ENCODE data around the gene SEMA4B.
"Not testable (repeated sequence)": the region's sequence is repeated elsewhere in the genome, so short reads cannot be mapped to it uniquely, and the experiment has no call there.

Gene SEMA4B

DNA sequence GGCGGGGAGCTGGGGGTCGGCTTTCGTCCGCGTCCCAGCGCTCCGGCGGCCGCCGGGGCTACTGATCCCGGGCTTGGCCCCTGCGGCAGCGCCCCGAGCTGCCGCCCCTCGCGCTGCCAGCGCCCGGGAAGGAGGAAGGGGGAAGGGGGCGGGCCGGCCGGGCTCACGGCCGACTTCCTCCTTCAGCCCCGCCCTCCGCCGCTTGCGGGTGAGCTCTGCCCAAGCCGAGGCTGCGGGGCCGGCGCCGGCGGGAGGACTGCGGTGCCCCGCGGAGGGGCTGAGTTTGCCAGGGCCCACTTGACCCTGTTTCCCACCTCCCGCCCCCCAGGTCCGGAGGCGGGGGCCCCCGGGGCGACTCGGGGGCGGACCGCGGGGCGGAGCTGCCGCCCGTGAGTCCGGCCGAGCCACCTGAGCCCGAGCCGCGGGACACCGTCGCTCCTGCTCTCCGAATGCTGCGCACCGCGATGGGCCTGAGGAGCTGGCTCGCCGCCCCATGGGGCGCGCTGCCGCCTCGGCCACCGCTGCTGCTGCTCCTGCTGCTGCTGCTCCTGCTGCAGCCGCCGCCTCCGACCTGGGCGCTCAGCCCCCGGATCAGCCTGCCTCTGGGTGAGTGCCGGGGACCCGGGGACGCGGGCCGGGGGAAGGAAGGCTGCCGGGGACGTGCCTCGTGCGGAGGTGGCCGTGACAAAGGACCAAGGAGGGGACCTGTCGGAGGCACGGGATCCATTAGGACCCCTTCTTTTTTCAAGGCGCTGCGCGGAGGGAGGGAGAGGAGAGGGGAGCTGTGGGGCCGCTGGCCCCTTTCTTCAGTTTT is at the start of gene SEMA4B:
Gene SEMA4B (plus strand): TSS at position 201 of the 814 bp plus-strand sequence. CDS start 249 bp downstream, at position 450.
- in situ Hi-C loops (cut with MboI; ENCODE audit: low sequenced_read_pairs) = no loop called here

- in situ Hi-C loops (cut with MboI; ENCODE audit: low sequenced_read_pairs) = no loop called here
Measured at GRCh38 chr15:90151989-90152645, 49.0 kb upstream of the SEMA4B start.

- in situ Hi-C loops (cut with MboI; ENCODE audit: low sequenced_read_pairs) = no loop called here
Measured at GRCh38 chr15:90153658-90154057, 47.5 kb upstream of the SEMA4B start.

DNA sequence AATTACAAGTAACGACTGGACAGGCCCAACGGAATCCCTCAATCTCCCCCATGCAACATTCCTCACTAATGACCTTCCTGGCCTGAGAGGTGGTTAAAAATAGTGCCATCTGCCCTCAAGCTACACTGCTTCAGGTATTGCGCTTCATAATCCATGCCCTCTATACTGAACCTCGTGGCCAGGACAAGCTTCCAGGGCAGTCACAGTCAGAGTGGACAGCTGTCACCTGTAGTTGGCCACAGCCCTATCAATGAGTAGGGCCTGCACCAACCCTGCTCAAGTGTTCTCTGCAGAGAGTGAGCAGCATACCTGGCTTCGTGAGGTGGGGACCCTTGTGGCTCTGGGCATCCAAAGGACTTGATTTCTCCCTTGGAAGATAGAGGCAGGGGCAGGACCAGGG is 46.9 kb upstream of the SEMA4B start:
- in situ Hi-C loops (cut with MboI; ENCODE audit: low sequenced_read_pairs) = no loop called here

DNA sequence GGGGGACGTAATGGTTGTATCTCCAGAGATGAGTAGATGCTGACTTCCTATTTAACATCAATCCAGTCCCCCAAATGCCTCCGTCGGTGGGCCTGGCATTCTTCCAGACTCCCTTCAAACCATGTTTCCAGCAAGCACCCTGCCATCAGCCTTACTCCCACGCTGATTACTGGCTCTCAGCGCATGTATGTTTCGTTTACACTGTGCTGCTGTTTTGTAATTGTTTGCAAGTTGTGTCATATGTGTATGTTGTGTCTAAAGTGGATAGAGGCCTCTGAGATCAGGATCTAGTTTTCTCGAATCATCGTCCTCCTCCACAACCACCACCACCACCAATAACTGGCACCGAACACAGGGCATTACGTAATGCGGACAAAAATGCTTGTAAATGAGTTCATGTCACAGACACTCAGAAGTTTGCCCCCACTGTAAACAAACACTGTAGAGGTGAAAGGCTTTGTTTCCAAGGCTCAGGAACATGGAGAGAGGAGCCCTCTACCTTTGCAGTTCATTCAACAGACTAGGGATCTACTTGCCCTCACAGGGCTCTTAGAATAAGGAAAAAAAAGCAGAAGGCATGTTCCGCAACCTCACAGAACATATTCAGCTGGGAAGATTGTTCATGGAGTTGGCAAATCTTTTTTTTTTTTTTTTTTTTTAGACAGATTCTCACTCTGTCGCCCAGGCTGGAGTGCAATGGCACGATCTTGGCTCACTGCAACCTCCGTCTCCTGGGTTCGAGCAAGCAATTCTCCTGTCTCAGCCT is 46.1 kb upstream of the SEMA4B start:
- in situ Hi-C loops (cut with MboI; ENCODE audit: low sequenced_read_pairs) = no loop called here

DNA sequence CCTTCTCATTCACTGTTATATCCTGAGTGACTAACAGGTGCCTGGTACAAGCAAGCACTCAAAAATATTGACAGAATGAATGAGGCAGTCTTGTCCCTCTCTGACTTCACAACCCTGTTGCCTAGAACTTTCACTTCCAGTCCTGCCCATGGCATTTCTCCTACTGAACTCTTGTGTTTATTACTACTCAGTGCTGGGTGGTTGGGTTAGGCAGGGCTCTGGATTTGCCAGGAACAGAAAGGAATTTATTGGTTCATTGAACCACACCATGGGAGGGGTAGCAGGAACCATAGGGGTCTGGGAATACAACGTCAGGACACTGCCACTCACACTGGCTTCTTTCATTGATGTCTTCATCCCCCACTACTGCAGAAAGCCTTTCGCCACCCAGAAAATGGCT is 41.9 kb upstream of the SEMA4B start:
- in situ Hi-C loops (cut with MboI; ENCODE audit: low sequenced_read_pairs) = no loop called here

DNA sequence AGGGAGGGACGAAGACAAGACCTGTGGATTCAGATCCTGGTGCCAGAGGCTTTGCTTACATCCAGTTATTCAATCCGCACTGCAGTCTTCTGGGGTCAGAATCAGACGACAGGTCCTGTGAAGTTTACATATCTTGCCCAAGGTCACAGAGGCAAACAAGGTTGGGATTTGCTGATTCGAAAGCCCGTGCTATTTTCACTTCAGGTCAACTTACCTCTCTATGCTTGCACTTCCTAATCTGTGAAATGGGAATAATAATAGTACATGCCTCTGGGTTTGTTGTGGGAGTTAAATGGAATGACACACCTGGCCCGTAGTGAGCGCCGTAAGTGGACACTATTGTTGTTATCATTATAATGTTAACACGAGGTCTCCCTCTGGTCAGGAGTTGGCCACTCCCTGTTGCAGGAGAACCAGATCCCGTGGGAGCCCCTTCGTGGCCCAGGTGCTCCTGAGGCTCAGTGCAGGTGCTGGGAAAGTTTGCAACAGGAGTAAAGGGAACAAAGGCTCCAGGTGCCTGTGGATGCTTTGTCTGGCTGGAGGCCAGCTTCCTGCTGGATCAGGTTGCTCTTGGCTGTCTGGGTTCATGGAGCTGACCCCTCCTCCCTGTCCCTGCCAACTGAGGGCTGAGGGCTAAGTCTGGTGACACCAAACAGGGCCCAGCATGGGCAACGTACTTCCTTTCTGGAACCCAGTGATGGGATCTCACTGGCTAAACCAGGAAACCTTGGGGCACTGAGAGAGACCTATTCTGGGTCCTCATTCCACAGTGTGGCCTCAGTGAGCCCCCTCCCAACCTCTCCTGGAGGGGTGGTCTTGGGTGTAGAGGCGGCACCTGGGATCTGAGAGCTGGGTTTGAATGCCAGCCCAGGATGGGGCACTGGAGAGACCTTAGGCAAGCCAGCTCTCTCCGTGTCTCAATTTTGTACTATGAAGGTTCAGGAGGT is 40.1 kb upstream of the SEMA4B start:
- in situ Hi-C loops (cut with MboI; ENCODE audit: low sequenced_read_pairs) = no loop called here

GRCh38 chr15:90161950-90162361 is 39.2 kb upstream of the SEMA4B start:
- in situ Hi-C loops (cut with MboI; ENCODE audit: low sequenced_read_pairs) = no loop called here

DNA sequence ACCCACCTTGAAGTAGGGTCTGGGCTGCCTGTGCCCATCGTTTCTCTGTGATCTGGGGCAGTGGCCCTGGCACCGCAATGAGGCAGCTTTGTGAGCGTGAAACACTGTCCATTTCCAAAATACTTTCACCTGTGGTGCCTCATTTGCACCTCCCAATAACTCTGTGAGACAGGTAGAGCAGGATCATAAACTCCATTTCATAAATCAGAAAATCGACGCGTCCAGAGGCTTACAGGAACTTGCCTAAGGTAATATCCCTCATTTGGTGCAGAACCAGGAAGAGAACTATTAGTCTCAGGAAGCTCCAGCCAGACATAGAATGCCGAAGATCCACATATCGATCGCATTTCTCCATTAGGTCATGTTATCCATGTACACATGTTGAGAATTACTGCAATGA is 38.2 kb upstream of the SEMA4B start:
- in situ Hi-C loops (cut with MboI; ENCODE audit: low sequenced_read_pairs) = no loop called here

GRCh38 chr15:90164239-90164638 is 36.9 kb upstream of the SEMA4B start:
- in situ Hi-C loops (cut with MboI; ENCODE audit: low sequenced_read_pairs) = not testable (repeated sequence)

- in situ Hi-C loops (cut with MboI; ENCODE audit: low sequenced_read_pairs) = no loop called here
Measured at GRCh38 chr15:90165157-90165556, 36.0 kb upstream of the SEMA4B start.

DNA sequence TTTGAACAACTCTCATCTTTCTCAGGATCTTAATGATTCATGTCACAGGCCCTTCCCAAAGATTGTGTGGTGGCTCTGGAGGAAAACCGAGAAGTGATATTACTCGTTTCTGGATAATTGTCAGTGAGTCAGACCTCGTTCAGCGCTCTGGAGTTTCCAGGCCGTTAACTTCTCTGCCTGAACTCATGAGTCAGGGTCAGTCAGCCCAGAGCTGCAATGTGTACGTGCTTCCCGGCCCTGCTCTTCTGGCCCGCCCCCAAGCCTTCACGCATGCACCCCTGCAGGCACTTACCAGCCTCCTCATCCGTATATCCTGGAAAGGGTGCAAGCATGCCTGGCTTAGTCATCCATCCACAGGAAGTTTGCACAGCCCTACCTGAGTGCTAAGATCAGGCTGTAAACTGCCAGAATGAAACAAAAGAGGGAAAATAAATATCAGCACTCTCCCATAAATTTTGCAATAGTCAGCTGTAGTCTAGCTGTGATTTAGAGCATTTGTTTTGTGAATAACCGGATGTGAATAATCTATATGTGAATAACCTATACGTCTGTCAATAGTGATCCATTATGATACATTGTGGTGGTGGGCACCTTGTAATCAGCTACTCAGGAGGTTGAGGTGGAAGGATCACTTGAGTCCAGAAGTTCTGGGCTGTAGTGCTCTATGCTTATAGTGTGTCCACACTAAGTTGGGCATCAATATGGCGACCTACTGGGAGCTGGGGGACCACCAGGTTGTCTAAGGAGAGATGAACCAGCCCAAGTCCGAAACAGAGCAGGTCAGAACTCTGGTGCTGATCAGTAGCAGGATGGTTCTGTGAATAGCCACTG is 35.3 kb upstream of the SEMA4B start:
- in situ Hi-C loops (cut with MboI; ENCODE audit: low sequenced_read_pairs) = no loop called here

DNA sequence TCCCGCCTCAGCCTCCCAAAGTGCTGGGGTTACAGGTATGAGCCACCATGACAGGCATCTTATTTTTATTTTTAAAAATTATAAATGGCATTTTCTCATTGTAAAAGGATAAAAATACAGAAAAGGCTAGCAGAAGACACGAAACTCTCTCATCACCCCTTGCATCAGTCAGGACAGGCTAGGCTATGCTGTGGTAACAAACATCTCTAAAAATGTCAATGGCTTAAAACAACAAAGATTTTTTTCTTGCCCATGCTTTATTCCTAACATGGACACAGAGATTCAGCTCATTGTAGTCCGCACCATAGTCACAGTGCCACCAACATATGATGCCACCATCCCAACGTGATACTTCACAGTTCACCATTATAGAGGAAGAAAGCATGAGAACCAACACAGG is 34.0 kb upstream of the SEMA4B start:
- in situ Hi-C loops (cut with MboI; ENCODE audit: low sequenced_read_pairs) = no loop called here

DNA sequence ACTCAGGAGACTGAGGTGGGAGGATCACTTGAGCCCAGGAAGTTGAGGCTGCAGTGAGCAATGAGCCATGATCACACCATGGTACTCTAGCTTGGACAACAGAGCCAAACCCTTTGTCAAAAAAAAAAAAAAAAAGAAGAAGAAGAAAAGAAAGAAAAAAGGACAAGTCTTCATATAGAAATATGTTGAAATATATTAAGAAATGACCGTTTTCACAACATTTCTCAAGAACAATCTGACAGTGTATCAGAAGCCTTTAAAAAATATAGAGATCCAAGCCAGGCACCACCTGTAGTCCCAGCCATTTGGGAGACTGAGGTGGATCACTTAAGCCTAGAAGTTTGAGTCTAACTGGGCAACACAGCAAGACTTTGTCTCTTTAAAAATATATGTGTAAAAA is 29.5 kb upstream of the SEMA4B start:
- in situ Hi-C loops (cut with MboI; ENCODE audit: low sequenced_read_pairs) = no loop called here

DNA sequence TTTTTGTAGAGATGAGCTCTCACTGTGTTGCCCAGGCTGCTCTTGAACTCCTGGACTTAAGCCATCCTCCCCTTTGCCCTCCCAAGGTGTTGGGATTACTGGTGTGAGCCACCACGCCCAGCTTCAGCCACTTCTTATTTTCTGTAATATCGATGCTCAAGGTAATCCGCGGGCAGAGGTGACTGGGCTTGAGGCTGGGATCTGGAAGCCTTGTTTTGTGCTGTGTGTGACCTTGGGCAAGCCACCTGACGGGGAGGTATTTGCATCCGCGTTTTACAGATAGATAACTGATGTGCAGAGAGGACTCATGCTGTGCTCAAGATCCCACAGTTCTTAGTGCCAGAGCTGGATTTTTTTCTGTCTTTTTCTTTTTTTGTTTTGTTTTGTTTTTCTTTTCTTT is 27.8 kb upstream of the SEMA4B start:
- in situ Hi-C loops (cut with MboI; ENCODE audit: low sequenced_read_pairs) = no loop called here

GRCh38 chr15:90174140-90174875 is 26.8 kb upstream of the SEMA4B start:
- in situ Hi-C loops (cut with MboI; ENCODE audit: low sequenced_read_pairs) = no loop called here

DNA sequence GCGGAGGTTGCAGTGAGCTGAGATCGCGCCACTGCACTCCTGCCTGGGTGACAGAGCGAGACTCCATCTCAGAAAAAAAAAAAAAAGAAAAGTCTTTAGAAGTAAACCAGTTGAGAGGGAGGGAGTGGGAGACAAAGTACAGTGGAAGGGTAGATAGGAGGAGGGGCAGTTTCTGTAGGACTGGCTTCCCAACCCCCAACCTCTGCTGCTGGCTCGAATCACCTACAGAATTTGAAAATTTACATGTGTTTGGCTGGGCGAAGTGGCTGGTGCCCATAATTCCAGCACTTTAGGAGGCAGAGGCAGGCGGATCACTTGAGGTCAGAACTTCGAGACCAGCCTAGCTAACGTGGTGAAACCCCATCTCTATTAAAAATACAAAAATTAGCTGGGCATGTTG is 24.1 kb upstream of the SEMA4B start:
- in situ Hi-C loops (cut with MboI; ENCODE audit: low sequenced_read_pairs) = no loop called here

DNA sequence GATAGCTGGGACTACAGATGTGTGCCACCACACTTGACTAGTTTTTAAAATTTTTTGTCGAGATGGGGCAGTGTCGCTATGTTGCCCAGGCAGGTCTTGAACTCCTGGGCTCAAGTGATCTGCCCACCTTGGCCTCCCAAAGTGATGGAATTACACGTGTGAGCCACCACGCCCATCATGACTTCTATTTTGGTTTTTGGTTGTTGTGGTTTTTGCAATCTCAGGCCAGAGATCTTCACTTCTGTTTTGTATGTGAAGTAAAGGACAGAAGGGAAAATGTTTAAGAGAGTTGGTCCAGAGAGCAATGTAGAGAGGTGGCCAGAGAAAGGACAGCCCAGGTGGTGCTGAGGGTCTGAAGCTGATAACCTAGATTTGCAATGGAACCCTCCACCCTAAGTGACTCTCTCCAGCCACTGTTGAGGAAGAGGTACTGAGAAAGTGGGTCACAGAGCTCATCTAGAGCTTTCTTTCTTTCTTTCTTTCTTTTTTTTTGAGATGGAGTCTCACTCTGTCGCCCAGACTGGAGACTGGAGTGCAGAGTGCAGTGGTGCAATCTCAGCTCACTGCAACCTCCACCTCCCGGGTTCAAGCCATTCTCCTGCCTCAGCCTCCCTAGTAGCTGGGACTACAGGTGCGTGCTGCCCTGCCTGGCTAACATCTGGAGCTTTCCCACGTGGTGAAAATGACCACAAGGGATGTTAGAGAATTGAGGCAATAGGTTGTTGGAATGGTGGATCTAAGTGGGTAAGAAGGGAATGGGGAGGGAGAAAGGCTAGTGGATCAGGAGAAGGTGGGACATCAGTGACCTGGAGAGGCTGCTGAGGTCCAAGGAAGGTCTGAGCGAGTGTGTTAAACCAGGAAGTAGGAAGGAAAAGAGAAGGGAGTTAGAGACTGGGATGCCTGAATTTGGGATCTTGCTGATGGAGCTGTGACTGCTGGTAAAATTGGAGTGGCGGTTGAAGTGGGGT is 22.4 kb upstream of the SEMA4B start:
- in situ Hi-C loops (cut with MboI; ENCODE audit: low sequenced_read_pairs) = no loop called here
